Esophagus muscularis mucosa (tissue), 4 donors: ENCODE measurements around the gene IL17B. TPM values are rescaled to one million over a fixed set of nuclear protein-coding genes. Genes with fewer than 3 reads are reported as not detected.

Source experiments
- DNase-seq: peaks from one replicate; pipeline ENCODE4 v3.0.0-alpha.2; 2017; ENCODE audit errors: extremely low spot score
- H3K27ac ChIP-seq, 4 donors: fragments of 200-600 bp; sonication (generic); replicated peaks in 1 of 4; 1 replicate in 3 of 4; 2 replicates in 1 of 4; pipeline ENCODE4 v1.5.1; 2016 to 2019; ENCODE audit warnings: mild to moderate bottlenecking in 1 of 4
- H3K27me3 ChIP-seq, 4 donors: fragments of 200-600 bp; sonication (generic); one replicate each; pipeline versions ENCODE4 v1.5.1 to v1.6.0; 2016 to 2019
- H3K36me3 ChIP-seq, 4 donors: fragments of 200-600 bp; sonication (generic); one replicate each; pipeline ENCODE4 v1.5.1; 2016 to 2019
- H3K4me1 ChIP-seq, 4 donors: fragments of 200-600 bp; sonication (generic); one replicate each; pipeline ENCODE4 v1.5.1; 2016 to 2019
- H3K4me3 ChIP-seq, 4 donors: fragments of 200-600 bp; sonication (generic); 1 replicate in 2 of 4; 2 replicates in 2 of 4; pipeline ENCODE4 v1.5.1; 2016 to 2019; ENCODE audit warnings: mild to moderate bottlenecking in 4 of 4, moderate library complexity in 1 of 4
- H3K9me3 ChIP-seq, 4 donors: fragments of 200-600 bp; sonication (generic); 1 replicate in 3 of 4; 2 replicates in 1 of 4; pipeline ENCODE4 v1.5.1; 2016 to 2019
- CTCF ChIP-seq, 3 experiments: fragments of 200-600 bp in 2 of 3; fragments of 450-650 bp in 1 of 3; sonication (generic) in 2 of 3; IDR thresholded peaks; one replicate each; pipeline ENCODE4 v1.5.1; 2017 to 2019; ENCODE audit warnings: antibody characterized with exemption in 3 of 3, mild to moderate bottlenecking in 2 of 3, moderate library complexity in 1 of 3
- EP300 ChIP-seq: sonication (generic); formaldehyde crosslinking; IDR thresholded peaks from one replicate; pipeline ENCODE4 v1.6.1; 2017; ENCODE audit warnings: antibody characterized with exemption
- POLR2A ChIP-seq: fragments of 450-650 bp; IDR thresholded peaks from one replicate; pipeline ENCODE4 v1.6.1; 2017; ENCODE audit warnings: antibody characterized with exemption, moderate library complexity, mild to moderate bottlenecking, low read depth
- POLR2AphosphoS5 ChIP-seq, 2 donors: sonication (generic); formaldehyde crosslinking; IDR thresholded peaks; one replicate each; pipeline ENCODE4 v1.6.1; 2017; ENCODE audit warnings: antibody characterized with exemption in 2 of 2
- WGBS: methylation state at CpG from one replicate; pipeline ENCODE4 v1.1.5; 2018; 5-methylcytosine and 5-hydroxymethylcytosine counted together
- intact Hi-C: fragments of 100-400 bp; cut with DNase I; formaldehyde crosslinking; loops from one replicate; pipeline ENCODE4 v1.15.1; 2023
- total RNA-seq, 4 donors: library from RNA; depleted of rRNA; stranded (reverse); fragments of >200 nt; gene quantifications; one replicate each; pipeline versions ENCODE4 v1.1.0 to v1.2.1, GENCODE V29; 2016

IL17B gene
- total RNA-seq, 4 donors from 2014 or later: 2.5 to 20.3 (median 8.0) TPM

- intact Hi-C loops: no loop called here
- WGBS: 92% methylated on average over 9 of the region's 12 CpGs
- Histone ChIP-seq H3K4me3 (no peak overlapping the region), H3K9me3 (no peaks in the 10 kb centered on the region), H3K27ac (no peak overlapping the region), H3K27me3 (no peaks in the 10 kb centered on the region), H3K36me3 (no peaks in the 10 kb centered on the region), H3K4me1 (peaks cover 11 to 24% (median 19%) of the 10 kb centered on the region in 4 donors)
- no peak for DNase-seq
- no peak for TF ChIP-seq CTCF (IDR thresholded peaks at IDR 0.05)
- no peak for TF ChIP-seq EP300
- no peak for TF ChIP-seq POLR2AphosphoS5 (IDR thresholded peaks at IDR 0.05)
- no peak for TF ChIP-seq POLR2A
Measured at GRCh38 chr5:149362541-149362940, 16.6 kb downstream of the IL17B start.

GRCh38 chr5:149360272-149360671, 18.8 kb downstream of the IL17B start:
- no peak overlapping the region for H3K27ac ChIP-seq
- DNase-seq: no peak
- no peak overlapping the region for H3K4me3 ChIP-seq
- peaks cover 10 to 22% (median 17%) of the 10 kb centered on the region in 4 donors for H3K4me1 ChIP-seq
- no peak for TF ChIP-seq EP300
- no peak for TF ChIP-seq POLR2A
- no peak for TF ChIP-seq POLR2AphosphoS5 (IDR thresholded peaks at IDR 0.05)
- no peak for TF ChIP-seq CTCF (IDR thresholded peaks at IDR 0.05)
- intact Hi-C loops: no loop called here
- H3K36me3 ChIP-seq: peaks cover 0 to 7% (median 2%) of the 10 kb centered on the region in 4 donors
- no peaks in the 10 kb centered on the region for H3K27me3 ChIP-seq
- H3K9me3 ChIP-seq: no peaks in the 10 kb centered on the region
- 71% methylated on average over 1 of the region's 1 CpG for WGBS

DNA sequence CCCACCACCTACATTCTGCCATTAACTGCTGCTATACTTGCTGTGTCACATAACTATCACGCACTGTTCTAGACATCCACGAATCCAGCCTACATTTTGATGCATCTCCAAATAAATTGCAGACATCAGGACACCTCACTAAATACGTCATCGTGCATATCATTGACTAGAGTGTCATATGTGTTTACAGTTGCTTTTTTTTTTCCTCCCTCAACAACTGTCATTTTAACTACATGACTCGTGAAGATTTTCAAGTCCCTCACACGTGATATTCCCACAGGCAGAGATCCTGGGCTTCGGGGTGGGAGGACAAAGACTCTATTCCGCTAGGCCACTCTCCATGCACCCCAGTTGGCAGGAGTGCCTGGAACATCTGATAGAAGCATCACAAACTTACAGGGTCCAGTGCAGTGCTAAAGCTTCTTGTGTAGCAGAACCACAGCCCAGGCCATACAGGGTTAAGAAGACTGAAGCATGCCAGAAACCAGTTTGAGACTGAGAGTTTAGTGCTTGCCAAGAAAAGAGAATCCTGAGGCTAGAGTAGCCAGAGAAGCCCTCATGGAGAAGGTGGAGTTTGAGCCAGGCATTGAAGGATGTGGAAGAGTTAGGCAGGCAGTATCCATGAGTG, 20.1 kb downstream of the IL17B start:
- Histone ChIP-seq H3K9me3 (no peaks in the 10 kb centered on the region), H3K4me3 (no peak overlapping the region), H3K27me3 (no peaks in the 10 kb centered on the region), H3K4me1 (peaks cover 10 to 22% (median 17%) of the 10 kb centered on the region in 4 donors), H3K36me3 (peaks cover 0 to 18% (median 10%) of the 10 kb centered on the region in 4 donors), H3K27ac (peak overlapping the region in 1 of 4 donors; percentile 10)
- no peak for DNase-seq
- intact Hi-C loops: no loop called here
- WGBS: 82% methylated on average over 8 of the region's 8 CpGs
- TF ChIP-seq POLR2AphosphoS5 (IDR thresholded peaks at IDR 0.05) (no peak), POLR2A (no peak), EP300 (no peak), CTCF (IDR thresholded peaks at IDR 0.05) (no peak)

DNA sequence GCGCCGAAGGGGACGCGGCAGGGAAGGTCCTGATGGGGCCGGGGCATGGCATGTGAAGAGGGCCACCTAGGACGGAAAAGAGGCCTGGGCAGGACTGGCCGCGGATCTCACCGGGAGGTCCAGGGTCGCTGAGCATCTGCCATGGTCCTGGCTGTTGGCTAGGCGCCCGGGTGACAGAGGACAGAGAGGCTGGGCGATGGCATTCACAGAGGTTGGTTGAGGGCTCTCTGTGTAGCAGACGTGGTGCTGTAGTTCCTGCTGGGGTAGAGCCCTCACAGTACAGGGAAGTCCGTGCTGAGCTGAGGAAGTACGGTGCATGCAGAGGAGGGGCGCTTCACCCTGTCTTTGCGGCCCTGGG, 20.8 kb downstream of the IL17B start:
- WGBS: 0% methylated on average over 12 of the region's 18 CpGs
- no peak for TF ChIP-seq POLR2AphosphoS5 (IDR thresholded peaks at IDR 0.05)
- no peak for TF ChIP-seq POLR2A
- no peak for TF ChIP-seq CTCF (IDR thresholded peaks at IDR 0.05)
- TF ChIP-seq EP300: no peak
- Histone ChIP-seq H3K27ac (peak overlapping the region; percentile 72 to 82 (median 75)), H3K4me1 (peaks cover 10 to 22% (median 17%) of the 10 kb centered on the region in 4 donors), H3K9me3 (no peaks in the 10 kb centered on the region), H3K27me3 (no peaks in the 10 kb centered on the region), H3K36me3 (peaks cover 0 to 25% (median 13%) of the 10 kb centered on the region in 4 donors), H3K4me3 (peak overlapping the region; percentile 66 to 89 (median 77))
- intact Hi-C loops: no loop called here
- DNase-seq: no peak
